K562 (cell line): ENCODE results near the gene AKT3. TPM values are rescaled to one million over a fixed set of nuclear protein-coding genes. Genes with fewer than 3 reads are reported as not detected.

Source experiments
- CCNT2 ChIP-seq: IDR thresholded peaks from 2 replicates; pipeline ENCODE4 v1.6.1; 2011; ENCODE audit warnings: borderline replicate concordance, low read depth, mild to moderate bottlenecking, moderate library complexity, mixed read lengths, low read length; ENCODE audit not compliant: insufficient read length; ENCODE audit errors: extremely low read depth
- DIDO1 ChIP-seq: fragments of 450-650 bp; IDR thresholded peaks from 2 replicates; pipeline ENCODE4 v1.6.1; 2016; ENCODE audit warnings: low read depth, missing biosample characterization, missing genetic modification characterization
- ETS1 ChIP-seq: conservative IDR thresholded peaks from 2 replicates; pipeline ENCODE4 v1.6.1; 2011; ENCODE audit warnings: low read depth, mild to moderate bottlenecking, low read length; ENCODE audit not compliant: control insufficient read depth
- FOXK1 ChIP-seq: sonication (generic); formaldehyde crosslinking; IDR thresholded peaks from 2 replicates; pipeline ENCODE4 v1.8.0; 2022; ENCODE audit warnings: missing genetic modification reagents, mild to moderate bottlenecking, borderline replicate concordance
- MEIS2 ChIP-seq: fragments of 450-650 bp; IDR thresholded peaks from 2 replicates; pipeline ENCODE4 v1.6.1; 2014; ENCODE audit warnings: mild to moderate bottlenecking; ENCODE audit not compliant: partially characterized antibody
- PBX2 ChIP-seq, 2 experiments: IDR thresholded peaks in 1 of 2; conservative IDR thresholded peaks in 1 of 2; 2 replicates each; pipeline ENCODE4 v1.6.1; 2016; ENCODE audit warnings: low read depth in 2 of 2, mild to moderate bottlenecking in 1 of 2, missing compliant biosample characterization in 1 of 2, missing genetic modification characterization in 1 of 2, moderate library complexity in 1 of 2
- PPARD ChIP-seq: fragments of 250-450 bp; sonication (Bioruptor Pico); IDR thresholded peaks from 2 replicates; pipeline ENCODE4 v1.8.0; 2022; ENCODE audit warnings: inconsistent platforms, mild to moderate bottlenecking, moderate library complexity
- RFX1 ChIP-seq: fragments of 450-650 bp; IDR thresholded peaks from 2 replicates; pipeline ENCODE4 v1.6.1; 2016; ENCODE audit warnings: mild to moderate bottlenecking, moderate library complexity
- SMAD3 ChIP-seq: fragments of 450-650 bp; formaldehyde crosslinking; conservative IDR thresholded peaks from 2 replicates; pipeline ENCODE4 v1.4.0; 2020; ENCODE audit warnings: mild to moderate bottlenecking
- SMC3 ChIP-seq: conservative IDR thresholded peaks from 2 replicates; pipeline ENCODE4 v1.6.1; 2011; ENCODE audit warnings: low read depth, low read length, improper control_type of control experiment; ENCODE audit not compliant: insufficient read depth
- ZNF184 ChIP-seq: sonication (generic); formaldehyde crosslinking; IDR thresholded peaks from 2 replicates; pipeline ENCODE4 v1.5.0; 2020; ENCODE audit warnings: missing genetic modification reagents
- ZNF41 ChIP-seq: fragments of 250-450 bp; sonication (Bioruptor Pico); conservative IDR thresholded peaks from 2 replicates; pipeline ENCODE4 v1.4.0; 2020; ENCODE audit warnings: mild to moderate bottlenecking
- ZNF586 ChIP-seq: fragments of 450-650 bp; formaldehyde crosslinking; conservative IDR thresholded peaks from 2 replicates; pipeline ENCODE4 v1.4.0; 2020; ENCODE audit warnings: mild to moderate bottlenecking, moderate library complexity
- polyA plus RNA-seq, 8 experiments: library from polyadenylated mRNA; depleted of rRNA in 4 of 8; stranded (reverse) in 5 of 8; unstranded in 3 of 8; fragments of >200 nt; fragmentation: Nextera tagmentation in 2 of 8; fragmentation: Illumina TruSeq in 1 of 8; extraction: Ambion mirVana in 2 of 8; extraction: Trizol in 1 of 8; gene quantifications; 2 replicates each; pipeline versions ENCODE4 v1.2.1 to v1.2.3, GENCODE V29; 2011 to 2014; ENCODE audit warnings: inconsistent platforms in 1 of 8, missing spikeins in 1 of 8
- total RNA-seq, 7 experiments: library from RNA; depleted of rRNA in 6 of 7; stranded (reverse); fragments of >200 nt in 6 of 7; fragmentation: Illumina TruSeq in 2 of 7; extraction: Trizol in 2 of 7; gene quantifications; 2 replicates each; pipeline versions ENCODE4 v1.2.1 to v1.2.3, GENCODE V29; 2011 to 2021; ENCODE audit warnings: low replicate concordance in 1 of 7
- TF ChIP-seq, protein P1 (sequence below): fragments of 450-650 bp; IDR thresholded peaks from 2 replicates; pipeline ENCODE4 v1.6.1; 2016

The AKT3 gene
- total and polyA plus RNA-seq, 9 of the 15 experiments (the other 6 are each of a cell fraction or from before 2014, with no cell fraction given): 0.04 to 0.54 (median 0.18) TPM; not detected in 1

DNA sequence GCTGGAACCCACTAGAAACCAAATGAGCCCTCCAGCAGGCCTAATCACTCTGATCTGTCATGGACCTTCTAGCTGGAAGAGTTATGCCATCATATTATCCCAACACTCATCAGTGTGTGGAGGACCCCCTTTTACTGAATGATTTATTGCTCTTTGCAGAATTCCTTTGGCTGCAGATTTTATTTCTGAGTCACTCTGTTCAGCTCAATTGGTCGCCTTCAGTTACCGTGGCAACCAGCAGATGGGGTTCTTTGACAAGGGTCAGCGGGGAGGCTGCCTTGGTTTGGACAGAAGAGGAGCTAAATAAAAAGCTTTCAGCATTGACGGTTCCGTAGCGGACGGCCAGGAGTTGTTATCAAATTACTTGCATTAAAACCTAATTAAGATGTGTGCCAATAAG, 374.1 kb downstream of the AKT3 start (continued):
- TF ChIP-seq ZNF41 (CRISPR knock-in tag): no peak
- TF ChIP-seq RFX1: peak; percentile 83
- TF ChIP-seq ETS1: no peak
- no peak for TF ChIP-seq SMAD3
- no peak for TF ChIP-seq PPARD (CRISPR knock-in tag)
- peak; percentile 59 for TF ChIP-seq MEIS2
- TF ChIP-seq PBX2 (CRISPR knock-in tag; IDR thresholded peaks at IDR 0.05; ENCODE audit: low read depth): no peak
- peak; percentile 50; the same call in 1 of the 2 replicates for TF ChIP-seq PBX2 (tag; conservative IDR thresholded peaks at IDR 0.05; ENCODE audit: low read depth)
- no peak for TF ChIP-seq ZNF586 (CRISPR knock-in tag)
- TF ChIP-seq SMC3: 0 out of 2 replicates have a peak, but pooled peaks have one; percentile 17
- no peak for TF ChIP-seq FOXK1 (CRISPR knock-in tag)
- TF ChIP-seq DIDO1 (tag): no peak
- no peak for TF ChIP-seq CCNT2
- TF ChIP-seq, protein P1, sequence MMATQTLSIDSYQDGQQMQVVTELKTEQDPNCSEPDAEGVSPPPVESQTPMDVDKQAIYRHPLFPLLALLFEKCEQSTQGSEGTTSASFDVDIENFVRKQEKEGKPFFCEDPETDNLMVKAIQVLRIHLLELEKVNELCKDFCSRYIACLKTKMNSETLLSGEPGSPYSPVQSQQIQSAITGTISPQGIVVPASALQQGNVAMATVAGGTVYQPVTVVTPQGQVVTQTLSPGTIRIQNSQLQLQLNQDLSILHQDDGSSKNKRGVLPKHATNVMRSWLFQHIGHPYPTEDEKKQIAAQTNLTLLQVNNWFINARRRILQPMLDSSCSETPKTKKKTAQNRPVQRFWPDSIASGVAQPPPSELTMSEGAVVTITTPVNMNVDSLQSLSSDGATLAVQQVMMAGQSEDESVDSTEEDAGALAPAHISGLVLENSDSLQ: peak; percentile 51; the same call in 1 of the 2 replicates
- no peak for TF ChIP-seq ZNF184 (CRISPR knock-in tag)
